Activated CD8-positive, alpha-beta memory T cell treated with anti-CD3 and anti-CD28 coated beads, Interleukin-2, amount 10 ng/mL, durations not matched to agents 7 days and 5 days (primary cell): ENCODE data around the gene RUNX3. TPM values are rescaled to one million over a fixed set of nuclear protein-coding genes. Genes with fewer than 3 reads are reported as not detected.

ENCODE experiments used
- ATAC-seq: fragments of 150-1000 bp; cut with Tn5 transposase; one replicate; pipeline ENCODE4 v1.10.0; 2021; ENCODE audit warnings: moderate library complexity
- CTCF ChIA-PET: fragments of 350-600 bp; sonication (Branson Sonifier 250); formaldehyde crosslinking; loops from one replicate; lab custom pipeline; 2021; ENCODE audit warnings: antibody characterized with exemption; lab: Charles Lee
- DNase-seq: peaks from one replicate; pipeline ENCODE4 v3.0.0-alpha.2; 2020
- H3K27ac Mint-ChIP-seq: one replicate; pipeline ENCODE4 v1.8.0; 2021; ENCODE audit warnings: mild to moderate bottlenecking, mixed read lengths
- H3K27me3 Mint-ChIP-seq: one replicate; pipeline ENCODE4 v1.8.0; 2021; ENCODE audit warnings: mixed read lengths
- H3K36me3 Mint-ChIP-seq: one replicate; pipeline ENCODE4 v1.8.0; 2021; ENCODE audit warnings: mild to moderate bottlenecking, mixed read lengths
- H3K4me1 Mint-ChIP-seq: one replicate; pipeline ENCODE4 v1.8.0; 2021; ENCODE audit warnings: mixed read lengths
- H3K4me3 Mint-ChIP-seq: one replicate; pipeline ENCODE4 v1.8.0; 2021; ENCODE audit warnings: mild to moderate bottlenecking, moderate library complexity, mixed read lengths
- H3K9me3 Mint-ChIP-seq: one replicate; pipeline ENCODE4 v1.8.0; 2022; ENCODE audit warnings: low read depth, mixed read lengths
- total RNA-seq, 2 experiments: library from RNA; stranded (reverse); gene quantifications; one replicate each; pipeline ENCODE4 v1.2.3, GENCODE V29; 2021

RUNX3 gene
- total RNA-seq, 2 experiments from 2014 or later, result 224 to 246 TPM

DNA sequence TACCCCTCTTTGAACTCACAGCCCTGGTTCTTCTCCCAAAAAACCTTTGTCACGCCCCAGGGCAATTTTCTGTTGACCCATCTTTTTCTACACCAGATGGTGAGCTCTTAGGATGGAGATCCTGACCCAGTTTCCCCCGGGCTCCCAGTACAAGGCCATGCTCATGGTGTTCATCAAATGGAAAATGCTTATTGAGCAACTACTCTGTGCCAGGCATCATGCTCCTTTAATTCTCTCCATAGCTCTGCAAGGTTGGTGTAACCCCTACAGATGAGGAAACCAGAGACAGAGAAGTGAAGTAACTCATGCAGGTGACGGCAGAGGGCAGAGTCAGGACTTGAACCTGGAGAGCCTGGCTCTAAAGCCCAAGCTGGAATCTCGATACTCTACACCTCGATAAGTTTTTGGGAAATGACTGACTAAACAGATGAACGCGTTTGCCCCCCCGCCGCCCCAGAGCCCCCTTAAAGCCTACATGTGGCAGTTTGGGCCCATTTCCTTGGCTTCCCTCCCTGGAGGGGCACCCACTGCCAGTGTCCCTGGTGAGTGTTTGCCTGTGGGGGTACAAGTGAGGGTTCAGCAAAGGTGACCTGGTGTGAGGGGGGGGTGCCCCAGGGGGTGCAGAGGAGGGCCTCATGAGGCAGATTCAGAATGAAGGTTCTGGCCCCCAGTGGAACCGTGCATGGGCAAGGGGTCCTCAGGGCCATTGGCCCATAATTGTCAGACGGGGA is 30.2 kb upstream of the RUNX3 start:
- DNase-seq (no peak), ATAC-seq (no peak)
- Mint-ChIP-seq H3K27me3 (no peaks in the 10 kb centered on the region), H3K36me3 (peaks cover 89% of the 10 kb centered on the region), H3K4me3 (peak overlapping the region; percentile 89), H3K9me3 (no peaks in the 10 kb centered on the region), H3K27ac (peak overlapping the region; percentile 92), H3K4me1 (peaks cover 62% of the 10 kb centered on the region)
- CTCF ChIA-PET, result interaction anchor here (0.7 to 17.9 kb wide), 9 partner anchors 9 to 138 kb away, joined by 3 to 338 read pairs (median 7); partner anchors contain the start of gene RUNX3

DNA sequence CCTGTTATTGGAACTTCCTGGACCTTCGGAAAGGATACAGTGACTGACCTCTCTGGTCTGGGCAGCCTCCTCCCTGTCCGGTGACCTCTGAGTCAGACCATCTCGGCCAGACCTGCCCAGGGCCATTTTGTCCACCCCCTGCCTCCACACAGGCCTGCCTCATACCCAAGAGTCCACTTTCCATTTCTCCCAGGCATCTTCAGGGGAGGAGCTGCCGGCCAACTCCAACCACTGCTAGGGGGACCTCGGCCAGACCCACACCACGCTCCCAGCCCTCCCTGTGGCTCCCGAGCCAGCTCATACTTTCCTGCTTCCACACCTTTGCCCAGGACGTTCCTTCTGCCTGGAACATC is 29.5 kb upstream of the RUNX3 start:
- no peak for DNase-seq
- Mint-ChIP-seq H3K27me3 (no peaks in the 10 kb centered on the region), H3K4me1 (peaks cover 66% of the 10 kb centered on the region), H3K27ac (peak overlapping the region; percentile 92), H3K36me3 (peaks cover 93% of the 10 kb centered on the region), H3K9me3 (no peaks in the 10 kb centered on the region), H3K4me3 (peak overlapping the region; percentile 89)
- no peak for ATAC-seq
- CTCF ChIA-PET, result interaction anchor here (0.7 to 17.9 kb wide), 9 partner anchors 8 to 139 kb away, joined by 3 to 338 read pairs (median 7); partner anchors contain the start of gene RUNX3

DNA sequence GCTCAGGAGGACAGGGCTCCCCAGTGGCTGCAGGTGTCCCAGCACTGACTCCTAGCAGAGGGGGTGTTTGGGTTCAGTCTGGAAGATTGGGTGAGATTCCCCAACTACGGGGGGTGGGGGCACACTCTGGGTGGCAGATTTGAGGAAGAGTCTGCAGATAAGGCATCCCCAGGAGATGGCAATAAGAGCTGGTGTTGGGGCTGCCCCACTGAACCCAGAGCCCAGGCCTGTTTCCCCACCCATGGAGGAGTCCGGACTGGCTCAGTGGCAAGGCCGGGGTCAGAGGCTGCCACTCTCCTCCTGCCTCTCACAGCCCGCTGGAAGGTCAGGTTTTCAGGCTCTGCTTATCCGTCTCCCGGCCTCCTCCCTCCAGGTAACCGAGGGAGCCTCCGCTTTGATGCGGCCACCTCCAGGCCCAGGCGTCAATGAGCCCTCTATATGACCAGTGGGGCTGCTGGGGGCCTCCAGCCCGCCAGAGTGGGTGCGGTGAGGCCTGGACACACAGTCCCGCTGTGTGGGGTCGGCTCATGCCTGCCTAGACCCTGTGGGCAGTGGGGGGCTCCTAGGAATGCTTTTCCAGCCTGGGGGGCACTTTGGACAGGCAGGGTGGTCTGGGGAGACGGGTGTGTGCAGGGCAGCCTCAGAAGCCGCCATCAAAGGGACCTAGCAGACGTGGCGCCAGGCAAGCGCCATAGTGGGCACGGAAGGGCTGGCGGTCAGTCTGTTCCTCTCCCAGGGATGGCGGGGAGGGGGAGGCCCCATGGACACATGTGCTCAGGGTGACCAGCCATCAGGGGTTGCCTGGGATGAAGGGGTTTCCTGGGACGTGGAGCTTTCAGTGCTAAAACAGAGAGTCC is 28.9 kb upstream of the RUNX3 start:
- Mint-ChIP-seq H3K9me3 (no peaks in the 10 kb centered on the region), H3K27ac (peak overlapping the region; percentile 92), H3K4me3 (peak overlapping the region; percentile 89), H3K27me3 (no peaks in the 10 kb centered on the region), H3K36me3 (peaks cover 93% of the 10 kb centered on the region), H3K4me1 (peaks cover 72% of the 10 kb centered on the region)
- ATAC-seq, result no peak
- CTCF ChIA-PET, result interaction anchor here (1.3 to 17.9 kb wide), 6 partner anchors 28 to 140 kb away, joined by 3 to 338 read pairs (median 56); partner anchors contain the start of gene RUNX3
- no peak for DNase-seq

DNA sequence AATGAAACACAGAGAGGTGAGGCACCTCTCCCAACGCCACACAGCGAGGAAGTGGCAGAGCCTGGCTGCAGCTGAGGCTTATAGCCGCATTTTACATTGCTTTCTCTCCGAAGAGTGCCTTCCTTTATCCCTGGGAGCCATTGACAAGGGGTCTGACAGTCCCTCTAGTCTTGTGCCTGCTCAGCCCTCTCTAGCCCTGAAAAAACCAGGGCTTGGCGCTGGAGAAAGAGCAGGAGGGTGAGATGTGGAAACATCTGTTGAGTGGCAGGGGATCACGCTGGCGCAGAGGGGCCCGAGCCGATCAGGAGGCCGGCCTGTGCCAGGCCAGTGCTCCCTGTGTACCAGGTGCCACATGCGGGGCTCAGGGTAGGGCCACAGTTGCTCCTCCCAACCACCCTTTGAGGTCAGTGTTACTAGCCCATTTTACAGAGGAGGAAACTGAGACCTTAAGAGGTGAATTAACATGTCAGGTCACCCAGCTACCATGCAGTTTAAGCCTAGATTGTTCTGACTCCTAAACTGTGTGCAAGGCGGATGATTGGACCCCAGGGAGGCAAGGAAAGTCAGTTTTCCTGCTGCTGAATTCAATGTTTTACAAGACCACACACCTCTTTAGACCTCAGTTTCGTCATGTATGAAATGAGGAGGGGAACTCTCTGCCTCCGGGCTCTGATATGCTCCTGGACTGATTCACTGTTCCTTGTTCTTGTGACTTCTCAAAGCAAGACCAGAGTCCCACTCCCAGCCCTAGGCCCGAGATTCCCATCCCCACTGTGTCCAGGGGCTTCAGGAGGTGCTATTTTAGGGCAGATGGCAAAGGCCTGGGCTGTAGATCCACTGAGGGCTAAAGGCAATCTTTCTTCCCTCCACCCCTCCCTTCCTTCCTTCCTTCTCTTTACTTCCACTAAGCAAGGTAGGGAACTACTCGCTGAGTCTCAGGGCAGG is 28.0 kb upstream of the RUNX3 start:
- peak overlapping the region; percentile 92 for H3K27ac Mint-ChIP-seq
- peaks cover 78% of the 10 kb centered on the region for H3K4me1 Mint-ChIP-seq
- peaks cover 89% of the 10 kb centered on the region for H3K36me3 Mint-ChIP-seq
- DNase-seq (no peak), ATAC-seq (no peak)
- H3K4me3 Mint-ChIP-seq, result peak overlapping the region; percentile 89
- CTCF ChIA-PET, result interaction anchor here (1.3 to 17.9 kb wide), 3 partner anchors 30 to 78 kb away, joined by 3 to 338 read pairs (median 144); no protein-coding TSS in a partner anchor
- no peaks in the 10 kb centered on the region for H3K9me3 Mint-ChIP-seq
- H3K27me3 Mint-ChIP-seq, result no peaks in the 10 kb centered on the region

DNA sequence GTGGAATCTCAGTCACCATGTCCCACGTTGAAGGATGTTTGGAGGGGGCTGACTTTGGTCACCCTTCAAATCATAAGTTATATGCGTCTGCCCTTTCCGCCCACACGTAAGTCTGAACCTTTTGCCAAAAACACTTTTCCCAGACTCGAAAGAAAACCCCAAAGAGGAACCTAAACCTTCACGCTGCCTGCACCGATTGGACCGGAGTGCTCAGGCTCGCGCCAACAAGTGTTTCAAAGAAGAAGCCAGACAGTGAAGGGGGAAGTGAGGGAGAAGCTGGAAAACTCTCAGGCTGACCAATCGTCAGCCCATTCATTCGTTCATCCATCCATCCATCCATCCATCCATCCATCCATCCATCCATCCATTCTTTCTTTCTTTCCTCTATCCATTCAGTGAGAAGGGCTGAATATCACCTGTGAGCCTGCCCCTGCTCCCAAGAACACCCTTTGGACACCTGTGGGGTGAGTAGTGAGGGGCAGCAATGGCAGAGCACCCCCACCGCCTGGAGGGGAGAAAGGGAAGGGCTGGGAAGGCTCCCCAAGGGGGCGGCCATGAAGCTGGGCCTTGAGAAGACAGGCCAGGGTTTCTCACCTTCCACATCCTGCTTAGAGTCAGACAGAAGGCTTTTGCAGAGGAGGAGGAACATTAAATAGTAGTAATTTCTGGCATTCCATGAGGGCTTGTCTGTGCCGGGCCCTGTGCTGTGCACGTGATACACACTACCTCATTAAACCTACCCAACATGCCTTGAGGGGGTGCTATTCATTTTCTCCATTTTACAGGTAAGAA is 27.1 kb upstream of the RUNX3 start:
- peak overlapping the region; percentile 92 for H3K27ac Mint-ChIP-seq
- CTCF ChIA-PET, result interaction anchor here (1.1 to 17.9 kb wide), 5 partner anchors 8 to 79 kb away, joined by 3 to 338 read pairs (median 6); no protein-coding TSS in a partner anchor
- no peaks in the 10 kb centered on the region for H3K27me3 Mint-ChIP-seq
- peaks cover 86% of the 10 kb centered on the region for H3K36me3 Mint-ChIP-seq
- peaks cover 87% of the 10 kb centered on the region for H3K4me1 Mint-ChIP-seq
- ATAC-seq (peak; percentile 13), DNase-seq (peak; percentile 68)
- H3K9me3 Mint-ChIP-seq, result no peaks in the 10 kb centered on the region
- peak overlapping the region; percentile 89 for H3K4me3 Mint-ChIP-seq

DNA sequence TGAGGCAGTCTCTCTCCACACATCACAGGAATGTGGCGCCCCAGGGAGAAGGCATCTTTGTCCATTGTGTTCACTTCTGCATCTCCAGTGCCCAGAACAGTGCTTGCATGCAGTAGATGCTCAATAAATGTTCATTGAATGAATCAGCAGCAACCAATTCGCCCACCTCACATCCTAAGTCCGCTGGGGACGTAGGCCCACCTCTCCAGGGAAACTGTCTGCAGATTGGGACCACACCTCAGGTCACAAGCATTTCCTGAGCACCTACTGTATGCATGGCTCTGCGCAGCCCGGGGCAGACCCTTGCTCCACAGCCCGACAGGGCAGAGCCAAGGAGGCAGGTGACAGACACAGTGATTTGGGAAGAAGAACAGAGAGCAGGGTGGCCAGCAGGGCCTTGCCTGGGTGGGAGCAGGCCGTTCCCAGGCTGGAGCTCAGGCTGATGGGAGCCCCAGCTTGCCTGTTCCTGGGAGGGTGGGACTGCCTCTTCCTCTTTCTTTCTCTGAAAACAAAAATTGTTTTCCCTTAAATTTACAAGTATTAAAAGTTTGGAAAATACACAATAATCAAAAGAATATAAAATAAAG is 25.8 kb upstream of the RUNX3 start:
- peaks cover 84% of the 10 kb centered on the region for H3K36me3 Mint-ChIP-seq
- no peaks in the 10 kb centered on the region for H3K9me3 Mint-ChIP-seq
- H3K4me3 Mint-ChIP-seq, result peak overlapping the region; percentile 77
- H3K27ac Mint-ChIP-seq, result peak overlapping the region; percentile 92
- H3K27me3 Mint-ChIP-seq, result no peaks in the 10 kb centered on the region
- ATAC-seq (no peak), DNase-seq (no peak)
- peaks cover 93% of the 10 kb centered on the region for H3K4me1 Mint-ChIP-seq
- CTCF ChIA-PET, result interaction anchor here (0.7 to 17.9 kb wide), 8 partner anchors 9 to 145 kb away, joined by 3 to 338 read pairs (median 8); partner anchors contain the start of gene RUNX3

DNA sequence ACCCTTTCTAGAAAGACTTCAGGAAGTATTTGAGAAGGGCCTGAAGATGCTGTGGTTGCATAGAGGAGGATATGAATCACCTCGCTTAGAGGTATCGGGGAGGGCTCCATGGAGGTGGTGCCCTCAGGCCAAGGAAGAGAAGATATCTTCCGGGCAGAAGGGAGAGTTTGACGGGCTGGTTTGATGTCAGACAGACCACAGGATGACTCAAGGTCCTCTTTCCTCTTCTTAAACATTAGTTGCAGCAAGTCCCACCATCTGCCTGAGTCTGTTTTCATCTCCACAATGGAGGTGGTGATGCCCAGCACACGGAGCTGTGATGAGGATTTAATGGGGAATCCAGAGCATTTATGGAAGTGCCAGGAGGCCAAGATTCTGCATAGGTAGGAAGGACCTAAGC is 25.1 kb upstream of the RUNX3 start:
- Mint-ChIP-seq H3K4me3 (peak overlapping the region; percentile 77), H3K36me3 (peaks cover 83% of the 10 kb centered on the region), H3K27me3 (no peaks in the 10 kb centered on the region), H3K4me1 (peaks cover 93% of the 10 kb centered on the region), H3K27ac (peak overlapping the region; percentile 92), H3K9me3 (no peaks in the 10 kb centered on the region)
- DNase-seq, result peak; percentile 94
- CTCF ChIA-PET, result interaction anchor here (0.7 to 17.9 kb wide), 7 partner anchors 9 to 145 kb away, joined by 3 to 338 read pairs (median 8); partner anchors contain the start of gene RUNX3
- ATAC-seq, result peak; percentile 77

DNA sequence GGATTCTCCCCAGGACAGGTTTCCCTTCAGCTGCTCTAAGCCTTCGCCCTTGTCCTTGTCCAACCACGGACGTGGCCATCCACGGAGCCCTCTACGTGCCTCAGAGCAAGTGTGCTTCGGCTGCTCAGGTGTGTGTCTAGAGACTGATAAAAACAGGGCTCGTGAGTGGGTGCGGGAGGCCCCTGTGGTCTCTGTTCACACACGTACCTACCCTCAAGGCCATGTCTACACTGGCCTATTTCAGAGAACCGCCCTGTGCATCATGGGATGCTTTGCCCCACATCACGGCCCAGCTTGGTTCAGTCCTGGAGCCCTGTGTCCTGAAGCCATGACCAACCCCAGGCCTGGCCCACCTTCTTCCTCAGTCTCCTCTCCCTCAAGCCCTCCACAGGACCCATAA is 24.6 kb upstream of the RUNX3 start:
- Mint-ChIP-seq H3K4me3 (peak overlapping the region; percentile 77), H3K4me1 (peaks cover 93% of the 10 kb centered on the region), H3K36me3 (peaks cover 82% of the 10 kb centered on the region), H3K27me3 (no peaks in the 10 kb centered on the region), H3K9me3 (no peaks in the 10 kb centered on the region), H3K27ac (peak overlapping the region; percentile 92)
- CTCF ChIA-PET, result interaction anchor here (0.9 to 17.9 kb wide), 7 partner anchors 9 to 146 kb away, joined by 3 to 338 read pairs (median 11); partner anchors contain the start of gene RUNX3
- peak; percentile 67 for DNase-seq
- ATAC-seq, result peak; percentile 13

DNA sequence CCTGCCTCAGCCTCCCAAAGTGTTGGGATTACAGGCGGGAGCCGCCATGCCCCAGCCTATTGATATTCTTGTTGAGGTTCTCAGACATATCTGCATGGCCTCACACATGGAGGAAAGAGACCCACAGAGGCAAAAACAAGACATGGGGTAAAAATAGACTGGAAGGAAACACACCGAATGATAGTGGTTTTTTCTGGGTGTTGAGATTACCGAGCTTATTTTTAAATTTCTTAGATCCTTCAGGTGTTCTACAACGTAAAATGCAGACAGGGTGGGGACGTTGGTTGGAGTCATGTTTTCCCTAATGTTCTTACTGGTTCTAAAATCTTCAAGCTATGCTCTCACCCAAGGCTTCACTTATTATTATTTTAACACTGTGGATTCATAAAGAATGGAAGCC is 23.9 kb upstream of the RUNX3 start:
- DNase-seq (no peak), ATAC-seq (no peak)
- H3K27me3 Mint-ChIP-seq, result no peaks in the 10 kb centered on the region
- peak overlapping the region; percentile 92 for H3K27ac Mint-ChIP-seq
- peaks cover 95% of the 10 kb centered on the region for H3K4me1 Mint-ChIP-seq
- peaks cover 82% of the 10 kb centered on the region for H3K36me3 Mint-ChIP-seq
- H3K4me3 Mint-ChIP-seq, result peak overlapping the region; percentile 77
- CTCF ChIA-PET, result interaction anchor here (0.7 to 17.9 kb wide), 8 partner anchors 10 to 150 kb away, joined by 3 to 338 read pairs (median 9); partner anchors contain the start of gene RUNX3
- no peaks in the 10 kb centered on the region for H3K9me3 Mint-ChIP-seq

DNA sequence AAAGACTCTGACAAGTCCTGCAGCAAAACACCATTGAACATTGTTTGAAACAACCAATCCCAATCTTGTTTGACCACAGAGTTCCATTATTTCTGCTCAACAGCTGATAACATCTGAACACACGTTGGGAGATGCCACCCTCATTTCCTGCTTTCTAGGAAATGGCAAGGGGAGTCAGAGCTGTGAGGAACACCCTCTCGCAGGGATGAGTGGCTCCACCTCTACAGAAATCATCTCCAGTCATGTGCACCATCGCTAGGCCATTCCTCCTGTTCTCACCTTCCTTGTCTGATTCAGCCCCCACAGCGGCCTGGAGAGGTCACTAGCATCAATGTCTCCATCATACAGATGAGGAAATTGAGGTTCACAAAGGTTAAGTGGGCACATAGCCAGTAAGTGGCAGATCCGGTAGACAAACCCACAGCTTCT is 22.4 kb upstream of the RUNX3 start:
- peaks cover 80% of the 10 kb centered on the region for H3K36me3 Mint-ChIP-seq
- peak; percentile 18 for ATAC-seq
- no peaks in the 10 kb centered on the region for H3K9me3 Mint-ChIP-seq

DNA sequence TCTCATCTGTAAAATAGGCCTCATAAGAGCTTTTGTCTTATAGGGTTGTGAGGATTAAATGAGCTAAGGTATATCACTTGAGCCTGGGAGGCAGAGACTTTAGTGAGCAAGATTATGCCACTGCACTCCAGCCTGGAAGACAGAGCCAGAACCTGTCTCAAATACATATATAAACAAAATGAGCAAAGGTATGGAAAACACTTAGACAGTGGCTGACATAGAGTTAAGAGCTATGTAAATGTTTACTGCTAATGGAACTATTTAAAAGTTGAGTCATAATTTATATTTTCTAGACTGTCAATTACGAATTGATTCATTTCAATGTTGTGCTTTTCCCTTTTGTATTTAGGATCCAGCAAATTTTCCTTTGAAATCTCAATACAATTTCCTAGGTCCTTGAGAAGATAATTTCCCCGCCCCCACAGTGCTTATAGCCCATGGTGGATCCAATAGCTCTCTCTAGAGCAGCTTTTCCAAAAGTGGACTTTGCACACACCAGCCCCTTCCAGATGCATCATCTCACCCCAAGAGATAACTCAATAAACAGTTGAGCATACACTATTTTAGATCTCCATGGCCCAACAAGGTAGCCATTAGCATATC is 21.8 kb upstream of the RUNX3 start:
- Mint-ChIP-seq H3K9me3 (no peaks in the 10 kb centered on the region), H3K27me3 (no peaks in the 10 kb centered on the region), H3K27ac (peak overlapping the region; percentile 86), H3K4me1 (peaks cover 96% of the 10 kb centered on the region), H3K36me3 (peaks cover 78% of the 10 kb centered on the region), H3K4me3 (peak overlapping the region; percentile 72)
- no peak for DNase-seq
- CTCF ChIA-PET, result interaction anchor here (0.6 to 17.9 kb wide), 15 partner anchors 9 to 149 kb away, joined by 3 to 338 read pairs (median 7); partner anchors contain the start of gene RUNX3
- ATAC-seq, result no peak

More for the DNA sequence above, 22.4 kb upstream of the RUNX3 start:
- H3K4me3 Mint-ChIP-seq, result peak overlapping the region; percentile 72
- H3K4me1 Mint-ChIP-seq, result peaks cover 96% of the 10 kb centered on the region
- CTCF ChIA-PET, result interaction anchor here (0.6 to 17.9 kb wide), 14 partner anchors 8 to 148 kb away, joined by 3 to 338 read pairs (median 8); partner anchors contain the start of gene RUNX3
- DNase-seq, result peak; percentile 81
- H3K27ac Mint-ChIP-seq, result peak overlapping the region; percentile 86
- no peaks in the 10 kb centered on the region for H3K27me3 Mint-ChIP-seq
